Measurements from ENCODE around the gene HAUS1. TPM values are rescaled to one million over a fixed set of nuclear protein-coding genes. Genes with fewer than 3 reads are reported as not detected.

HAUS1 gene
- total RNA-seq, 1 donor from 2014 or later: 17.8 TPM

- intact Hi-C loops (cut with DNase I): no loop called here
- no peaks in the 10 kb centered on the region for H3K9me3 ChIP-seq
- no peaks in the 10 kb centered on the region for H3K36me3 ChIP-seq
- ATAC-seq: no peak
- no peak for DNase-seq
- no peak for TF ChIP-seq CTCF (IDR thresholded peaks at IDR 0.05)
- peaks cover 40% of the 10 kb centered on the region for H3K4me1 ChIP-seq
- H3K4me3 ChIP-seq: no peak overlapping the region
- no peaks in the 10 kb centered on the region for H3K27me3 ChIP-seq (ENCODE audit: low read depth)
- H3K27ac ChIP-seq: no peak overlapping the region
Measured at GRCh38 chr18:46070232-46070631, 34.0 kb upstream of the HAUS1 start.

- no peaks in the 10 kb centered on the region for H3K9me3 ChIP-seq
- H3K36me3 ChIP-seq: no peaks in the 10 kb centered on the region
- intact Hi-C loops (cut with DNase I): no loop called here
- H3K4me1 ChIP-seq: peaks cover 40% of the 10 kb centered on the region
- ATAC-seq: peak; percentile 28 to 48
- peak overlapping the region; percentile 69 for H3K27ac ChIP-seq
- H3K27me3 ChIP-seq (ENCODE audit: low read depth): no peaks in the 10 kb centered on the region
- no peak for TF ChIP-seq CTCF (IDR thresholded peaks at IDR 0.05)
- H3K4me3 ChIP-seq: peak overlapping the region; percentile 73
- no peak for DNase-seq
Measured at GRCh38 chr18:46070815-46071652, 33.2 kb upstream of the HAUS1 start.

- H3K27ac ChIP-seq: peak within 1 kb of the TSS; percentile 69
Measured at GRCh38 chr18:46071653-46072375, 32.4 kb upstream of the HAUS1 start, which contains the start of gene PSTPIP2. Gene PSTPIP2 (minus strand): TSS chr18:46072260. CDS start chr18:46072188, 72 bp downstream.

GRCh38 chr18:46072376-46072867 is 31.8 kb upstream of the HAUS1 start:
- Histone ChIP-seq H3K4me1 (peaks cover 40% of the 10 kb centered on the region), H3K9me3 (no peaks in the 10 kb centered on the region), H3K27ac (peak overlapping the region; percentile 69), H3K36me3 (peaks cover 2% of the 10 kb centered on the region), H3K27me3 (ENCODE audit: low read depth) (no peaks in the 10 kb centered on the region), H3K4me3 (peak overlapping the region; percentile 73)
- ATAC-seq (peak in 1 of 2 donors; percentile 1), DNase-seq (no peak)
- TF ChIP-seq CTCF (IDR thresholded peaks at IDR 0.05): peak; percentile 9
- intact Hi-C loops (cut with DNase I): no loop called here

More at GRCh38 chr18:46071653-46072375, 32.4 kb upstream of the HAUS1 start, which contains the start of gene PSTPIP2:
- Histone ChIP-seq H3K9me3 (no peaks in the 10 kb centered on the region), H3K4me1 (peaks cover 40% of the 10 kb centered on the region), H3K36me3 (no peaks in the 10 kb centered on the region), H3K4me3 (peak within 1 kb of the TSS; percentile 73), H3K27me3 (ENCODE audit: low read depth) (no peaks in the 10 kb centered on the region)
- intact Hi-C loops (cut with DNase I): no loop called here
- DNase-seq: peak; percentile 90
- ATAC-seq: peak; percentile 87 to 91
- TF ChIP-seq CTCF (IDR thresholded peaks at IDR 0.05): no peak

GRCh38 chr18:46072959-46073358 is 31.2 kb upstream of the HAUS1 start:
- Histone ChIP-seq H3K4me3 (no peak overlapping the region), H3K4me1 (peaks cover 40% of the 10 kb centered on the region), H3K27ac (no peak overlapping the region), H3K36me3 (peaks cover 7% of the 10 kb centered on the region), H3K9me3 (no peaks in the 10 kb centered on the region), H3K27me3 (ENCODE audit: low read depth) (no peaks in the 10 kb centered on the region)
- no peak for TF ChIP-seq CTCF (IDR thresholded peaks at IDR 0.05)
- DNase-seq (no peak), ATAC-seq (no peak)
- intact Hi-C loops (cut with DNase I): no loop called here
